HCEC 1CT (cell line): ENCODE data around the gene IFI27L2.

Experiments
- DNase-seq: peaks from one replicate; pipeline ENCODE4 v3.0.0-alpha.2; 2017

The IFI27L2 gene

GRCh38 chr14:94145902-94146527 lies 16.6 kb upstream of the IFI27L2 start:
- DNase-seq, result peak; percentile 27

DNA sequence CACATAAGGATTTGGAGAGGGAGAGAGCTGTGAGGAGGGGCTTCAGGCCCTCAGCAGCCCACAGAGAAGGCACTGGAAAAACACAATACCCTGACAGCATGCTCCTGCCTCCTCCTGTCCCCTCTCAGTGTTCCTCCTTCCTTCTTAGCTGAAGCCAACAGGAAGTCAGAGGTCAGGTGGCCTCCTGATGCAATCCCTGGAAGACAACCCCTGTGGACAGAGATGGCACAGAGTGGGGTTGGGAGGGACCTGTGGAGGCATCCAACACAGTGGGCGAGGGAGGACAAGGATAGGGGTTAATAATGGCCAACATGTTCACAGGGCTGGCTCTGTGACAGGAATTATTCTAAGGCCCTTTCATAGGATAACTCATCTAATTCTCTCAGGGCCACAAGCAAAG lies 15.4 kb upstream of the IFI27L2 start:
- DNase-seq, result no peak

DNA sequence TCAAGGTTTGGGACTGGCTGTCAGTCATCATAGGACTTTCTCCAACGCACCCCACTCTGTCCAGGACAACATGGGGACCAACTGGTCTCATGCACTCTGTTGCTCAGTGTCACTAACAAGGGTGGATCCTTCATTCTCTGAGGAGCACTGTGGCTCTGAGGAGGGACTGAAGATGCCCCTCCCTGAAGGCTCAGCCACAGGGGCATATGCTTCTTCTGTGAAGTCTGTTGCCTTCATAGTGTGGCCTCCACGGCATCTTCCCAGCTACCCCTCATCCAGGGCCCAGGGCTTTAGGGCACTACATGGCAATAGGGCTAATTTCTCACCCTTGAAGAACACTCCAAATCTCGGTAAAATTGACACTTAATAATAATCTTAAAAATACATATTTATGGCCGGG lies 14.3 kb upstream of the IFI27L2 start:
- DNase-seq, result no peak

DNA sequence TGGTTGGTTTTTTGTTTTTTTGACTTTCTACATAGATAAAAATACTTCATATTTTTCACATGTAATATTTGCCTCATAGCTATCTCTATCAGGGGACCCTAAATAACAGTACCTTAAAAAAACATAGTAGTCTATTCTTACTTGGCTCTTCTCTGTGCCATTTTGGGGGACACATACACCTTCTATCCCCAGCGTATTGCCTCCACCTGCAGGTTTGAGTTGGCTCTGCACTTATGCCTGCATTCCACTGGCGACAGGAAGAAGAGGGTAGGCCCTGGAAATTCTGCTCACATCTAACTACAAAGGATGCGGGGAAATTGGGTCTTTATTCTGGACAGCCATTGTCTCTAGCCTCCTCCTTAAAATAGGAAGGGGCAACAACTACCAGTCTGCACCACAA lies 13.8 kb upstream of the IFI27L2 start:
- DNase-seq, result no peak

GRCh38 chr14:94142836-94143235 lies 13.4 kb upstream of the IFI27L2 start:
- no peak for DNase-seq

- DNase-seq, result no peak
Observed at GRCh38 chr14:94142247-94142646, 12.8 kb upstream of the IFI27L2 start.

- DNase-seq, result no peak
Observed at GRCh38 chr14:94139421-94139820, 10.0 kb upstream of the IFI27L2 start.

DNA sequence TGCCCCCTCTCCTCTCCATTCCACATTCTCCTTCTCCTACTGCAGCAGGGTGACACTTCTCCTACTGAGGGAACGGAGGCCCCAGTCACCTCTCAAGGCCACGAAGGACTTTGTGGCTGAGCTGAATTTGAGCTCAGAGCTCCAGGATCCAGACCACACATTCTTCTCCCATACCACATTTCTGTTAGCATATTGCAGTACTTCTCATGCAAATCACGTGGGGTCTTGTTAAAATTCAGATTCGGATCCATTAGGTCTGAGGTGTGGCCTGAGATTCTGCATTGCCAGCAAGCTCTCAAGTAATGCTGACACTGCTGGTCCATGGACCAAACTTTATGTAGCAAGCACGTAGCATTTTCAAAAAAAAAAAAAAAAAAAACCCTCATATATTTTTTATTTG lies 9.6 kb upstream of the IFI27L2 start:
- no peak for DNase-seq

DNA sequence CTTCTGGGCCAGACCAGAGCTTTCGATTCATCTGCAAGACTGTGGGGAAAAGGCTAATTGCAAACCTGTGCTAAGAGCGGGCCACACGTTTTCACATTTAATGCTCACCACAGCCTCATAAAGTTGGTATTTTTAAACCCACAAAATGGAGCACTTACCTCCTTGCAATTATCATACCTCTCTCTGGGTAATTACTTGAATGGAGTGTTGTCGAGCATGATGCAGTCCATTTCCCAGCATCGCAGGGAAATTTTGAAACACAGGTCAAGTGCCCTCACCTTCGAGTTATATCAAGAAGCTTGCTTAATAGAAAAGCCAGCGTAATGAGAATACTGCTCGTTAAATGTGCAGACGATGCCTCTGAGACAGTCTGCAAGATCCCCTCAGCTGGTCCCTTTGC lies 8.8 kb upstream of the IFI27L2 start:
- no peak for DNase-seq

GRCh38 chr14:94136575-94137331 lies 7.3 kb upstream of the IFI27L2 start:
- DNase-seq, result peak; percentile 67

DNA sequence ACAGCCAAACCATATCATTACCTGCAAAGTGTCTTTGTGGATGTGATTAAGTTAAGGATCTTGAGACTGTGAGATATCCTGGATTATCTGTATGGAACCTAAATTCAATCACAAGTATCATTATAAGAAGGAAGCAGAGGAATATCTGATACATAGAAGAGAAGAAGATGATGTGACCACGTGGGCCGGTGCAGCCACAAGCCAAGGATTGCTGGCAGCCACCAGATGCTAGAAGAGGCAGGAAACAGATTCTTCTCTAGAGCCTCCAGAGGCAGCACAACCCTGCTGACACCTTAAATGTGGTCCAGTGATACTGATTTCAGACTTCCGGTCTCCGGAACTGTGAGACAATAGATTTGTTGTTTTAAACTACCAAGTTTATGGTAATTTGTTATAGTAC lies 6.1 kb upstream of the IFI27L2 start:
- no peak for DNase-seq

DNA sequence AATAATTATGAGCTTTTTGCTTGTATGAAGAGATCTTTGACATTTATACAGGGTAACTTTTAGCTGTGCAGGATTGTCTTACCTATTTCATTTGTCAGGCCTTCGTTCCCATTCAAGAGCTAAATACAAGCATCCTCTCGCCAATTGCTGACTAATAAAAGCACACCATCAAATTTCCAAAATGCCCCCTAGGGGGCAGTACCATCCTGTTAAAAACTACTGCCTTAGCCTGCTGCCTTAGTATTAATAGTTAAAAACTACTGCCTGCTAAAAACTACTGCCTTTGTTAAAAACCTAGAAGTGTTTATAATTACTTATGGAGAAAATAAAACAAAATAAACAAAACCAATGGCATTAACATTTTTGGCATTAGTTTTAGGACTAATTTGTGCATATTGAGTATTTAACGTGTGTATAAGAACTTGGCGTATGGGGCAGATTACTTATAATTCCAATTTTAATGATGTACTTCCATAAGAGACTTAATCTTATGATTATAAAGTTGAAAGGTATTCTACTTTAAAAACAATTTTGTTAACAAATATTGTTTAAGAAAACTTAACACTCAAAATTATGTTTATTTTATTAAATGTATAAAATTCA lies 3.0 kb upstream of the IFI27L2 start:
- peak; percentile 59 for DNase-seq

DNA sequence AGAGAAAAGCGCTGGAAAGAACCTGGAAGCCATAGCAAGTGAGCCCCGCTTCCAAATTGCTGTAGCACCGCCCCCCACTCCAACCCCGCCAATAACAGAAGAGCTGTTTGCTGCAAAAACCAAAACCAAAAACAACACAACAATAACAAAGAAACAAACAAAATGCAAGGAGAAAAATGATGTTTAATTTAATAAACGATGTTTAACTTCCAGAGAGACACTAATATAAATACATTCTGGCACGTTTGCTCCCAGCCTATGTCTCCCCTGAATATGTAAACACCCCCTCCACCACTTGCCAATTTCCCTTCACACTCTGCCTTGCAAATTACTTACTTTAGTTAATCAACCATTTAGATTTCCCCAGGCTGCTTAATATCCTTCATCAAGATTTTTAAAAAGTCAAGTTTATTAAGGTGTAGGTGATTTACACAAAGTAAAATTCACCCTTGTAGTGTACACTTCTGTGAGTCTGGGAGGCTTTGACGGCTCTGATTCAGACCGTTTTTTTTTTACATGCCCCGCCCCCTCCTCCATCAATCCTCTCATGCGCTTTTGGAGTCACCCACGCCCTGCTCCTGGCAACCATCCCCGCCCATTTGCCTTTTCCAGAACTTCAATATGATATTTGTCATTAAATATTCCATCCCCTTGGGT lies 482 bp upstream of the IFI27L2 start:
- peak; percentile 43 for DNase-seq

- DNase-seq, result no peak
Observed at GRCh38 chr14:94128216-94128839, 1.1 kb downstream of the IFI27L2 start.

- DNase-seq, result no peak
Observed at GRCh38 chr14:94127330-94127729, 2.1 kb downstream of the IFI27L2 start.

GRCh38 chr14:94126800-94127199 lies 2.6 kb downstream of the IFI27L2 start:
- DNase-seq, result no peak

GRCh38 chr14:94126419-94126677 lies 3.1 kb downstream of the IFI27L2 start:
- no peak for DNase-seq

DNA sequence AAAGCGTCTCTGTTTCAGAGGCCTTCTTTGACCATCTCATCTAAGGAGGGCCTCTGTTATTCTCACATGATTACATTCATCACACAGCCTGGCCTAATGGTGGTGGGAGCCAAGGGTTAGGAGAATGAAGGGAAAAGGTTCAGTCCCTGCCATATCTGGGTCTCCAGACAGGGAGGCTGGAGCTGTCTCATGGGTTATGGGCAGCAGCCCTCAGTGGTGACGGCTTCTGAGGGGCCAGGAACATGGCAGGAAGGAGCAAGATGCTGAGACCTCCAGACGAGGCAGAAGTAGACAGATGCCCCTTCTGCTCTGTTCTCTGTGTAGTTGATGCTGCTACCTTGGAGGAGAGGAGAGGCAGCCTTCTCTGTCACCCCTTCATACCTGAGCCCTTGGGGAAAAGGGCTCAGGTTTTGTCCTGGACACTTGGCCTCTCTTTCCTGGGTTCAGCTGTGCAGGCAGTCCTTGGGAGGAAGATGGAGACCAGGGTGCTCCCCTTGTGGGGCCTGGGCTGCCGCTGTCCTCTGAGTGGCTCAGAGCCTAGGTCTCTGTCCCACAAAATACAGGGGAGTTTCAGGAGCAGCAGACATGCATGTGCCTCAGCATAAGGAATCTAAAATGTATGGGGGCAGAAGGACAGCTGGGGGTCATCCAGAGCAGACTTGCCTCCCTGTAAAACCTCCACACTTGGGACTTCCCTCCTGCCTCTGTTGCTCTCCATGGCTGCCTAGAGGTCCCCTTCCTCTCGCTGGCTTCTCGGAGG lies 3.6 kb downstream of the IFI27L2 start:
- DNase-seq, result no peak

GRCh38 chr14:94124582-94125377 lies 4.6 kb downstream of the IFI27L2 start:
- no peak for DNase-seq

- no peak for DNase-seq
Observed at GRCh38 chr14:94123868-94124267, 5.5 kb downstream of the IFI27L2 start.

DNA sequence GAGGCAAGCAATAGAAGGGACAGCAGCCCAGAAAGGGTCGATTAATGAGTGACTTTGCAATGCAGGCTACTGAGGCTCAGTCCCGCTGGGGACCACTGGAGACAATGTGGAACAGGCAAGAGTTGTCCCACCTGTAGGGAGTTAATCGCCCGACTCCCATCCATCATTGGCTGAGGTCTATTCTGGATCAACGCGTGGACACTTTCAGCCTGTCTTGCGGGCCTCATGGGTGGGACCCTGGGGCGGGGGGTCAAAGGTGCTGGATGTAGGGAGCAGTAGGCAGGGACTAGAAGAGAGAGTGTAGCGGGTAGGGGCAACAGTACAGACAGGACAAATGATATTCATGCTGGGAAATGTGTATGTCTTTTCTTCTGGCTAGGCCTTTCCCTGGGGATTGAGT lies 6.1 kb downstream of the IFI27L2 start:
- no peak for DNase-seq

DNA sequence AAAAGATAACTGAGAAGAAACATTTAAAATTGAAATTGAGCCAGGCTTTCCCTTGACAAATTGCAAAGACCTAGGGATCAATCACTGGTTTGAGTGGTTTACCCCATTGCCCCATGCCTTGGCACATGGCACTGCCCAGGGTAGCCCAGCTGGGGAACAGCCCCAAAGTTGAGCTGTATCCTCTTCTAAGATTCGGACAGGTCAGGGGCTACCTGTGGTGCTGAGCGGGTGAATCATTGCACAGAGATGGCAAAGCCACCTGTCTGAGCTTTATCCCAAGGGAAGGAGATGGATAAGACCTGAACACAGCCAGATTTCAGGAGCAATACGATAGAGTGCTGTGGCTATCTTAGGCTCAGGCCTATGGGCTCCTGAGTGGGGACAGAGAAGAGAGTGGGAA lies 7.0 kb downstream of the IFI27L2 start:
- no peak for DNase-seq
